SK-N-SH treated with all-trans-retinoic acid at 6 μM for 48 hours (cell line): Measurements from ENCODE around the gene KLRC4.
"Not testable (repeated sequence)": the region's sequence is repeated elsewhere in the genome, so short reads cannot be mapped to it uniquely, and the experiment has no call there.

Experiments used
- ATAC-seq: fragments of 200-7000 bp; cut with Tn5 transposase; 3 replicates; pipeline ENCODE4 v1.9.1; 2020; ENCODE audit warnings: mild to moderate bottlenecking, moderate library complexity
- ARNTL ChIP-seq: fragments of 450-650 bp; formaldehyde crosslinking; IDR thresholded peaks from 2 replicates; pipeline ENCODE4 v1.5.0; 2020; ENCODE audit warnings: low read depth, mild to moderate bottlenecking, moderate library complexity, borderline replicate concordance
- BACH2 ChIP-seq: fragments of 250-450 bp; sonication (Bioruptor Pico); IDR thresholded peaks from 2 replicates; pipeline ENCODE4 v1.9.0; 2021; ENCODE audit warnings: mild to moderate bottlenecking, borderline replicate concordance
- CREB5 ChIP-seq: fragments of 250-450 bp; sonication (Bioruptor Pico); IDR thresholded peaks from 2 replicates; pipeline ENCODE4 v1.5.1; 2020; ENCODE audit warnings: low read depth, mild to moderate bottlenecking, moderate library complexity
- CSDC2 ChIP-seq: fragments of 250-450 bp; sonication (Bioruptor Pico); IDR thresholded peaks from 2 replicates; pipeline ENCODE4 v1.5.0; 2020; ENCODE audit warnings: mild to moderate bottlenecking, moderate library complexity
- CSRNP3 ChIP-seq: fragments of 250-450 bp; sonication (Bioruptor Pico); IDR thresholded peaks from 2 replicates; pipeline ENCODE4 v1.5.1; 2021; ENCODE audit warnings: mild to moderate bottlenecking, moderate library complexity
- ESRRG ChIP-seq: fragments of 250-450 bp; sonication (Bioruptor Pico); IDR thresholded peaks from 2 replicates; pipeline ENCODE4 v1.6.1; 2021; ENCODE audit warnings: mild to moderate bottlenecking
- GLIS3 ChIP-seq: fragments of 250-450 bp; sonication (Bioruptor Pico); IDR thresholded peaks from 2 replicates; pipeline ENCODE4 v1.5.0; 2020; ENCODE audit warnings: mild to moderate bottlenecking, moderate library complexity
- ISL1 ChIP-seq: fragments of 250-450 bp; sonication (Bioruptor Pico); IDR thresholded peaks from 2 replicates; pipeline ENCODE4 v2.1.2; 2022; ENCODE audit warnings: mild to moderate bottlenecking, moderate library complexity
- OSR1 ChIP-seq: fragments of 250-450 bp; sonication (Bioruptor Pico); IDR thresholded peaks from 2 replicates; pipeline ENCODE4 v1.8.0; 2022; ENCODE audit warnings: moderate library complexity, mild to moderate bottlenecking, inconsistent platforms
- POU6F1 ChIP-seq: fragments of 250-450 bp; sonication (Bioruptor Pico); IDR thresholded peaks from 2 replicates; pipeline ENCODE4 v1.8.0; 2021; ENCODE audit warnings: low read depth, mild to moderate bottlenecking, moderate library complexity, borderline replicate concordance
- RARB ChIP-seq: fragments of 250-450 bp; sonication (Bioruptor Pico); IDR thresholded peaks from 2 replicates; pipeline ENCODE4 v1.8.0; 2021; ENCODE audit warnings: mild to moderate bottlenecking, moderate library complexity
- SNAI2 ChIP-seq: fragments of 250-450 bp; sonication (Bioruptor Pico); IDR thresholded peaks from 2 replicates; pipeline ENCODE4 v1.5.0; 2020; ENCODE audit warnings: mild to moderate bottlenecking, moderate library complexity
- TCF4 ChIP-seq: fragments of 250-450 bp; sonication (Bioruptor Pico); IDR thresholded peaks from 2 replicates; pipeline ENCODE4 v1.8.0; 2021; ENCODE audit warnings: mild to moderate bottlenecking, moderate library complexity, borderline replicate concordance
- TOX ChIP-seq: fragments of 250-450 bp; sonication (Bioruptor Pico); IDR thresholded peaks from 2 replicates; pipeline ENCODE4 v1.8.0; 2021; ENCODE audit warnings: mild to moderate bottlenecking, moderate library complexity, borderline replicate concordance
- TSHZ2 ChIP-seq: fragments of 250-450 bp; sonication (Bioruptor Pico); IDR thresholded peaks from 2 replicates; pipeline ENCODE4 v1.5.0; 2020; ENCODE audit warnings: mild to moderate bottlenecking, moderate library complexity
- ZC3H10 ChIP-seq: fragments of 250-450 bp; sonication (Bioruptor Pico); IDR thresholded peaks from 2 replicates; pipeline ENCODE4 v1.5.1; 2021; ENCODE audit warnings: mild to moderate bottlenecking, moderate library complexity
- ZFP3 ChIP-seq: fragments of 250-450 bp; sonication (Bioruptor Pico); IDR thresholded peaks from 2 replicates; pipeline ENCODE4 v1.5.0; 2020; ENCODE audit warnings: mild to moderate bottlenecking, moderate library complexity
- ZFP30 ChIP-seq: fragments of 450-650 bp; formaldehyde crosslinking; IDR thresholded peaks from 2 replicates; pipeline ENCODE4 v1.5.0; 2022; ENCODE audit warnings: mild to moderate bottlenecking, moderate library complexity
- ZNF565 ChIP-seq: fragments of 450-650 bp; formaldehyde crosslinking; conservative IDR thresholded peaks from 2 replicates; pipeline ENCODE4 v1.5.0; 2020; ENCODE audit warnings: low read depth, mild to moderate bottlenecking, moderate library complexity
- ZNF70 ChIP-seq: fragments of 450-650 bp; formaldehyde crosslinking; IDR thresholded peaks from 2 replicates; pipeline ENCODE4 v1.5.0; 2020; ENCODE audit warnings: mild to moderate bottlenecking, moderate library complexity
- ZNF8 ChIP-seq: fragments of 450-650 bp; formaldehyde crosslinking; IDR thresholded peaks from 2 replicates; pipeline ENCODE4 v1.5.0; 2020; ENCODE audit warnings: mild to moderate bottlenecking, moderate library complexity

Gene KLRC4

GRCh38 chr12:10397296-10397695, 12.3 kb downstream of the KLRC4 start:
- ATAC-seq = no peak
- TF ChIP-seq ESRRG = no peak
- no peak for TF ChIP-seq ZNF565 (CRISPR knock-in tag)
- no peak for TF ChIP-seq ZNF70 (CRISPR knock-in tag)
- TF ChIP-seq CREB5 = no peak
- no peak for TF ChIP-seq ISL1 (CRISPR knock-in tag)
- TF ChIP-seq ARNTL (CRISPR knock-in tag) = no peak
- TF ChIP-seq ZFP3 (CRISPR knock-in tag) = no peak
- TF ChIP-seq RARB = no peak
- no peak for TF ChIP-seq ZC3H10 (CRISPR knock-in tag)
- TF ChIP-seq SNAI2 (CRISPR knock-in tag) = no peak
- TF ChIP-seq CSRNP3 = no peak
- no peak for TF ChIP-seq ZNF8 (CRISPR knock-in tag)
- no peak for TF ChIP-seq GLIS3 (CRISPR knock-in tag)
- TF ChIP-seq OSR1 (CRISPR knock-in tag) = no peak
- no peak for TF ChIP-seq TOX (CRISPR knock-in tag)
- TF ChIP-seq ZFP30 (CRISPR knock-in tag) = no peak
- no peak for TF ChIP-seq BACH2 (CRISPR knock-in tag)
- no peak for TF ChIP-seq TCF4 (CRISPR knock-in tag)
- no peak for TF ChIP-seq CSDC2 (CRISPR knock-in tag)

- not testable (repeated sequence) for ATAC-seq
These were observed 13.4 kb downstream of the KLRC4 start for GRCh38 chr12:10396176-10396575.

- TF ChIP-seq CSDC2 (CRISPR knock-in tag) = no peak
- no peak for TF ChIP-seq CREB5
- TF ChIP-seq POU6F1 (CRISPR knock-in tag) = no peak
- no peak for TF ChIP-seq GLIS3 (CRISPR knock-in tag)
- no peak for TF ChIP-seq ISL1 (CRISPR knock-in tag)
- no peak for TF ChIP-seq TOX (CRISPR knock-in tag)
- TF ChIP-seq SNAI2 (CRISPR knock-in tag) = no peak
- no peak for TF ChIP-seq ZC3H10 (CRISPR knock-in tag)
- TF ChIP-seq ZNF70 (CRISPR knock-in tag) = no peak
- no peak for TF ChIP-seq RARB
- no peak for TF ChIP-seq TSHZ2 (CRISPR knock-in tag)
- no peak for TF ChIP-seq BACH2 (CRISPR knock-in tag)
- no peak for TF ChIP-seq OSR1 (CRISPR knock-in tag)
- no peak for ATAC-seq
These were observed 14.1 kb downstream of the KLRC4 start for GRCh38 chr12:10395390-10395998.

- ATAC-seq = not testable (repeated sequence)
These were observed 14.9 kb downstream of the KLRC4 start for GRCh38 chr12:10394531-10395152.
